Hepatocyte (in vitro differentiated cells): ENCODE measurements around the gene C2. TPM values are rescaled to one million over a fixed set of nuclear protein-coding genes. Genes with fewer than 3 reads are reported as not detected.
"Not testable (repeated sequence)": the region's sequence is repeated elsewhere in the genome, so short reads cannot be mapped to it uniquely, and the experiment has no call there.

ENCODE experiments used
- DNase-seq: peaks from one replicate; pipeline ENCODE4 v3.0.0-alpha.2; 2016; ENCODE audit warnings: low spot score
- H2AFZ ChIP-seq: fragments of 200-600 bp; sonication (generic); 2 replicates; pipeline ENCODE4 v1.6.0; 2016; ENCODE audit warnings: antibody characterized with exemption, mild to moderate bottlenecking
- H3K27ac ChIP-seq: fragments of 200-600 bp; sonication (generic); 2 replicates; pipeline ENCODE4 v1.5.1; 2016; ENCODE audit warnings: mild to moderate bottlenecking
- H3K27me3 ChIP-seq: fragments of 200-600 bp; sonication (generic); 2 replicates; pipeline ENCODE4 v1.6.1; 2016
- H3K36me3 ChIP-seq: fragments of 200-600 bp; sonication (generic); replicated peaks from 2 replicates; pipeline ENCODE4 v1.5.1; 2016; ENCODE audit warnings: low read depth; ENCODE audit not compliant: insufficient read depth
- H3K4me1 ChIP-seq: fragments of 200-600 bp; sonication (generic); 2 replicates; pipeline ENCODE4 v1.5.1; 2016; ENCODE audit warnings: mild to moderate bottlenecking, moderate library complexity; ENCODE audit not compliant: insufficient read depth
- H3K4me2 ChIP-seq: fragments of 200-600 bp; sonication (generic); 2 replicates; pipeline ENCODE4 v1.6.0; 2016
- H3K4me3 ChIP-seq: fragments of 200-600 bp; sonication (generic); 2 replicates; pipeline ENCODE4 v1.5.1; 2016; ENCODE audit warnings: mild to moderate bottlenecking
- H3K79me2 ChIP-seq: fragments of 200-600 bp; sonication (generic); 2 replicates; pipeline ENCODE4 v1.6.0; 2017; ENCODE audit warnings: mild to moderate bottlenecking
- H3K9me2 ChIP-seq: fragments of 200-600 bp; sonication (generic); replicated peaks from 2 replicates; pipeline ENCODE4 v1.6.0; 2017; ENCODE audit warnings: mild to moderate bottlenecking; ENCODE audit not compliant: insufficient read depth
- H3K9me3 ChIP-seq: fragments of 200-600 bp; sonication (generic); 2 replicates; pipeline ENCODE4 v1.5.1; 2016; ENCODE audit warnings: low read depth, mild to moderate bottlenecking
- H4K20me1 ChIP-seq: fragments of 200-600 bp; sonication (generic); 2 replicates; pipeline ENCODE4 v1.6.0; 2016; ENCODE audit warnings: mild to moderate bottlenecking; ENCODE audit not compliant: insufficient read depth, poor library complexity, severe bottlenecking
- EZH2 ChIP-seq: fragments of 200-600 bp; sonication (generic); IDR thresholded peaks from 2 replicates; pipeline ENCODE4 v1.6.1; 2016; ENCODE audit warnings: antibody characterized with exemption, mild to moderate bottlenecking, borderline replicate concordance
- EZH2phosphoT487 ChIP-seq: fragments of 200-600 bp; sonication (generic); IDR thresholded peaks from one replicate; pipeline ENCODE4 v1.6.1; 2018; ENCODE audit warnings: antibody characterized with exemption, mild to moderate bottlenecking, low read depth, moderate library complexity; ENCODE audit not compliant: unreplicated experiment, severe bottlenecking
- whole genome bisulfite sequencing: methylation state at CpG from one replicate; pipeline ENCODE4 v1.1.6; 2016; ENCODE audit warnings: low lambda C conversion rate; ENCODE audit errors: missing lambda C conversion rate; 5-methylcytosine and 5-hydroxymethylcytosine counted together
- polyA plus RNA-seq: library from polyadenylated mRNA; unstranded; fragments of >200 nt; fragmentation: Nextera tagmentation; extraction: Ambion mirVana; gene quantifications from 2 replicates; pipeline ENCODE4 v1.2.1, GENCODE V29; 2016
- total RNA-seq: library from RNA; depleted of rRNA; stranded (reverse); fragments of >200 nt; gene quantifications from 2 replicates; pipeline ENCODE4 v1.2.3, GENCODE V29; 2014
- TF ChIP-seq, protein P1 (sequence below): fragments of 200-600 bp; sonication (generic); IDR thresholded peaks from 2 replicates; pipeline ENCODE4 v1.5.1; 2016; ENCODE audit warnings: antibody characterized with exemption, mild to moderate bottlenecking; ENCODE audit not compliant: poor library complexity

The C2 gene
- total and polyA plus RNA-seq, 2 experiments from 2014 or later = 46.4 to 48.3 TPM

DNA sequence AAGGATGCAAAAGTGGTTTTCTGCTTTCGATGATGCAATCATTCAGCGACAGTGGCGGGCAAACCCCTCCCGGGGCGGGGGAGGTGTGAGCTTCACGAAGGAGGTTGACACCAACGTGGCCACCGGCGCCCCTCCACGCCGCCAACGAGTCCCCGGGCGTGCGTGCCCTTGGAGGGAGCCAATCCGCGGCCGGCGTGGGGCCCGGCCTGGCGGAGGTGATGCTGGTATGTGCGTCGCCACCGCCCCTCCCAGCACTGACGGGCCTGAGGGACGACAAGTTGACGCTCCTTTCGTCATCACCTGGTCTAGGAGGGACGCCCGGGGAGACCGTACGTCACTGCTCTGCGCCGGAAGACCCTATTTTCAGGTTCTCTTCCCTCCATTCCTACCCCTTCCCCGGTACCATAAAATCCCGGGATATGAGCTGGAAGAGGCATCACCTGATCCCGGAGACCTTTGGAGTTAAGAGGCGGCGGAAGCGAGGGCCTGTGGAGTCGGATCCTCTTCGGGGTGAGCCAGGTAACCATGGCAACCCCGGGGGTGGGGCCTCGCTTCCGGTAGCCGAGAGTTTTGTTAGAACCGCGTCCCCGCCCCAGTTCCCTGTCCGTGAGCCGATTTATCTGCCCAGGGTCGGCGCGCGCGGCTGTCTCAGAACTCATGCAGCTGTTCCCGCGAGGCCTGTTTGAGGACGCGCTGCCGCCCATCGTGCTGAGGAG is 44.6 kb downstream of the C2 start, which contains the start of gene DXO:
Gene DXO, minus strand, starts transcription at position 146 of the 716 bp plus-strand sequence. CDS start 463 bp downstream, outside the sequence.
- Histone ChIP-seq H3K36me3 (no peaks in the 10 kb centered on the region), H3K4me1 (peaks cover 19% of the 10 kb centered on the region), H3K4me2 (peak within 1 kb of the TSS; percentile 92), H3K4me3 (peak within 1 kb of the TSS; percentile 58), H4K20me1 (no peaks in the 10 kb centered on the region), H2AFZ (peak within 1 kb of the TSS; percentile 39), H3K27ac (peak within 1 kb of the TSS; percentile 95), H3K9me2 (no peaks in the 10 kb centered on the region), H3K27me3 (no peaks in the 10 kb centered on the region), H3K79me2 (peaks cover 36% of the 10 kb centered on the region), H3K9me3 (no peaks in the 10 kb centered on the region)
- TF ChIP-seq, protein P1, sequence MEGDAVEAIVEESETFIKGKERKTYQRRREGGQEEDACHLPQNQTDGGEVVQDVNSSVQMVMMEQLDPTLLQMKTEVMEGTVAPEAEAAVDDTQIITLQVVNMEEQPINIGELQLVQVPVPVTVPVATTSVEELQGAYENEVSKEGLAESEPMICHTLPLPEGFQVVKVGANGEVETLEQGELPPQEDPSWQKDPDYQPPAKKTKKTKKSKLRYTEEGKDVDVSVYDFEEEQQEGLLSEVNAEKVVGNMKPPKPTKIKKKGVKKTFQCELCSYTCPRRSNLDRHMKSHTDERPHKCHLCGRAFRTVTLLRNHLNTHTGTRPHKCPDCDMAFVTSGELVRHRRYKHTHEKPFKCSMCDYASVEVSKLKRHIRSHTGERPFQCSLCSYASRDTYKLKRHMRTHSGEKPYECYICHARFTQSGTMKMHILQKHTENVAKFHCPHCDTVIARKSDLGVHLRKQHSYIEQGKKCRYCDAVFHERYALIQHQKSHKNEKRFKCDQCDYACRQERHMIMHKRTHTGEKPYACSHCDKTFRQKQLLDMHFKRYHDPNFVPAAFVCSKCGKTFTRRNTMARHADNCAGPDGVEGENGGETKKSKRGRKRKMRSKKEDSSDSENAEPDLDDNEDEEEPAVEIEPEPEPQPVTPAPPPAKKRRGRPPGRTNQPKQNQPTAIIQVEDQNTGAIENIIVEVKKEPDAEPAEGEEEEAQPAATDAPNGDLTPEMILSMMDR = no peak
- TF ChIP-seq EZH2 = no peak
- TF ChIP-seq EZH2phosphoT487 = no peak
- peak; percentile 98 for DNase-seq
- 1% methylated on average over 61 of the region's 62 CpGs for WGBS

DNA sequence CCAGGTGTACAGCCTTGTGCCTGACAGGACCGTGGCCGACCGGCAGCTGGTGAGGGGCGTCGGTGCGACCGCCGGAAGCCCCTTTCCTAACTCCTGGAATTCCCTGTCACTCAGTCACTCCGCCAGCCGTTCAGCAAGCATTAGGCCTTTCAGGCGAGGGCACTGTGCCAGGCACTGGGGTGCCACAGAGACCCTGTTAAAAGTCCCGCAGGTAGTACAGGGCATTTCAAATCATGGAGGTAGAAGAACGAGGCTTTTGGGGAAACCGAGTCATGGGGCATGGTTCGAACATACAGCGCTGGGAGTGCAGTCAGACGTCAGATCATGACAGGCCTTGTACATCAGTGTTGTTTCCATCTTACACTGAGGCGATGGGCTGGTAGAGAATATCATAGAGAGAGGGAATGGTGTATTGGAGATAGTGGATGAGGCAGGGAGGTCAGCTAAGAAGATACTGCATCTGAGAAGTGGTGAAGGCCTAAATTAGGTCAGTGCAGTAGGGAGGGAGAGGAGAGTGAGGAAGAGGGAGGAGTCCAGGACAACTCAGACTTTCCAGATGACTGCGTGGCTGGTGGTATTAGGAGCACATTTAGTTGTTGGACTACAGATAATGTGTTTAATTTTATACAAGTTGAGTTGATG is 45.3 kb downstream of the C2 start:
- H3K4me3 ChIP-seq = peak overlapping the region; percentile 58
- peaks cover 36% of the 10 kb centered on the region for H3K79me2 ChIP-seq
- DNase-seq = no peak
- H3K4me2 ChIP-seq = peak overlapping the region; percentile 92
- WGBS = 18% methylated on average over 19 of the region's 19 CpGs
- H3K27me3 ChIP-seq = no peaks in the 10 kb centered on the region
- peak overlapping the region; percentile 39 for H2AFZ ChIP-seq
- H4K20me1 ChIP-seq = no peaks in the 10 kb centered on the region
- peak overlapping the region; percentile 95 for H3K27ac ChIP-seq
- TF ChIP-seq EZH2 (no peak), EZH2phosphoT487 (no peak)
- TF ChIP-seq, protein P1 = no peak
- peaks cover 19% of the 10 kb centered on the region for H3K4me1 ChIP-seq
- H3K9me2 ChIP-seq = no peaks in the 10 kb centered on the region
- no peaks in the 10 kb centered on the region for H3K9me3 ChIP-seq
- H3K36me3 ChIP-seq = no peaks in the 10 kb centered on the region

DNA sequence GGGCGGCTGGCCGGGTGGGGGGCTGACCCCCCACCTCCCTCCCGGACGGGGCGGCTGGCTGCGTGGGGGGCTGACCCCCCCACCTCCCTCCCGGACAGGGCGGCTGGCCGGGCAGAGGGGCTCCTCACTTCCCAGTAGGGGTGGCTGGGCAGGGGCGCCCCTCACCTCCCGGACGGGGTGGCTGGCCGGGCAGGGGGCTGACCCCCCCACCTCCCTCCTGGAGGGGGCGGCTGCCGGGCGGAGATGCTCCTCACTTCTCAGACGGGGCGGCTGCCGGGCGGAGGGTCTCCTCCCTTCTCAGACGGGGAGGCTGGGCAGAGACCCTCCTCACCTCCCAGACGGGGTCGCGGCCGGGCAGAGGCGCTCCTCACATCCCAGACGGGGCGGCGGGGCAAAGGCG is 48.5 kb downstream of the C2 start:
- WGBS = 100% methylated on average over 3 of the region's 30 CpGs

DNA sequence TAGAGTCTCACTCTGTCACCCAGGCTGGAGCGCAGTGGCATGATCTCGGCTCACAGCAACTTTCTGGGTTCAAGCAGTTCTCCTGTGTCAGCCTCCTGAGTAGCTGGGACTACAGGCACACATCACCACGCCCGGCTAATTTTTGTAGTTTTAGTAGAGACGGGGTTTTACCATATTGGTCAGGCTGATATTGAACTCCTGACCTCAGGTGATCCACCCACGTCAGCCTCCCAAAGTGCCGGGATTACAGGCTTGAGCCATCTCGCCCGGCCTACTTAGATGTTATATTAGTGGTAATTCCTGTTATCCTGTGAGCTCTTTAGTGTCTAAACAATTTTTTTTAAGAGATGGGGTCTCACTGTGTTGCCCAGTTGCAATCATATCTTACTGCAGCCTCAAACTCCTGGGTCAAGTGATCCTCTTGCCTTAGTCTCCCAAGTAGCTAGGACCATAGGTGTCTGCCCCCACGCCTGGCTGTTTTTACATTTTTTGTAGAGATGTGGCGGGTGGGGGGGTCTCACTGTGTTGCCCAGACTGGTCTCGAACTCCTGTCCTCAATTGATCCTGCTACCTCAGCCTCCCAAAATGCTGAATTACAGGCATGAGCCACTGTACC is 50.4 kb downstream of the C2 start:
- Histone ChIP-seq H2AFZ (no peak overlapping the region), H3K27ac (no peak overlapping the region), H3K4me1 (peaks cover 6% of the 10 kb centered on the region), H3K36me3 (no peaks in the 10 kb centered on the region), H4K20me1 (no peaks in the 10 kb centered on the region), H3K9me2 (no peaks in the 10 kb centered on the region), H3K27me3 (no peaks in the 10 kb centered on the region), H3K4me3 (no peak overlapping the region), H3K4me2 (no peak overlapping the region), H3K9me3 (no peaks in the 10 kb centered on the region), H3K79me2 (peaks cover 19% of the 10 kb centered on the region)
- TF ChIP-seq EZH2 (no peak), EZH2phosphoT487 (no peak)
- TF ChIP-seq, protein P1 = no peak
- DNase-seq = no peak
- 97% methylated on average over 12 of the region's 12 CpGs for WGBS

More for the DNA sequence above, 48.5 kb downstream of the C2 start:
- not testable (repeated sequence) for H3K27ac ChIP-seq, H3K27me3 ChIP-seq, H3K9me3 ChIP-seq, H4K20me1 ChIP-seq, DNase-seq, H3K4me2 ChIP-seq, H2AFZ ChIP-seq, H3K36me3 ChIP-seq, H3K9me2 ChIP-seq, H3K4me3 ChIP-seq
- peaks cover 11% of the 10 kb centered on the region for H3K4me1 ChIP-seq
- peaks cover 29% of the 10 kb centered on the region for H3K79me2 ChIP-seq
